ENCODE results near the gene CYTL1. TPM values are rescaled to one million over a fixed set of nuclear protein-coding genes. Genes with fewer than 3 reads are reported as not detected.

The CYTL1 gene
- total and polyA plus RNA-seq, 12 donors, result 0.48 to 5.7 (median 1.2) TPM; not detected in 1

DNA sequence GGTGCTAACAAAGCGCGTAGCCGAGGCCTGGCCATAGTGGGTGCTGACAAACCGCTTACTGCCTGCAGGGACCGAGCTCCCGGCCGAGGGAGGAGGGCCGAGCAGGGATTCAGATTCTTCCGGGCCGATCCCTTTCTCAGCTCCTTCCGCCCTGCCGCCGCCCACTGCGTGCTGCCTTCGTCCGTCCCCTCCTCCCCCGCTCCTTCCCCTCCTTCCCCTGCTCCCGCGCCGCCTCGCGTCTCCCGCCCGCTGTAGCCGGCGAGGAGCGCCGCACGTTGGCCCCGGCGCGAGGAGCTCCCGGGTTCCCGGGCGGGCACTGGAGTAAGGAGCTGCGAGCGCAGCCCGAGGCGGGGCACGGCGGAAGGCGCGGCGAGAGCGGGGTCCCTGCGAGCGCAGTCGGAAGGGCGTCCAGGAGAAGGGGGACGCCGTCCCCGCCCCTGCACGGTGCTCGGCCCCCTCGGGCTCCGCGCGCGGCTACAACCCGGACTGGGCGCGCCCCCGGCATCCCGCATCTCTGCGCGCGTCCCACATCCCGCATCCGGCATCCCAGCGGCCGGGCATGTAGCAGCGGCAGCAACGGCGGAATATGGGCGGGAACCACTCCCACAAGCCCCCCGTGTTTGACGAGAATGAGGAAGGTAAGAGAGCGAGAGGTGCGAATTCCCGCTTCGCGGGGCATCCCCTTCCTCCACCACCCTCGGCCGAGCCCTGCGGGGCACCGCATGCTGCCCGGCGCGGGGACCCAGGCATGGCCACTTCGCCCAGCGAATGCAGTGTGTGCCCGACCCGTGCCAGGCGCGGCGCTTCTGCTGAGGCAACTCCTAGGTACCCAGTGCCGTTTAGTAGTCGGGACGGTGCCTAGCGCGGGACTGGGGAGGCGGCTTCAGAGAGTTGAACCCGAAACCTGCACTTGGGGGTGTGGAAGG lies 32.3 kb upstream of the CYTL1 start, which contains the start of gene STK32B:
TSS of gene STK32B (plus strand) at position 203 of the 926 bp plus-strand sequence.
- no peaks in the 10 kb centered on the region for H3K36me3 ChIP-seq (replicated peaks in 1 of 2)
- peaks cover 14% of the 10 kb centered on the region for H3K27me3 ChIP-seq
- peak within 1 kb of the TSS in 3 of 4 donors; percentile 18 to 56 (median 19) for H3K4me3 ChIP-seq
- intact Hi-C loops (cut with DNase I), result no loop called here
- DNase-seq, result peak; percentile 32 to 62 (median 41)
- 0 to 2% (median 2%) methylated on average over 18 to 103 of the region's 103 CpGs for WGBS, 4 donors
- H3K9me3 ChIP-seq (replicated peaks in 1 of 3), result no peaks in the 10 kb centered on the region
- H3K4me1 ChIP-seq (replicated peaks in 1 of 2), result peaks cover 8 to 14% of the 10 kb centered on the region in 2 donors
- H3K27ac ChIP-seq, result no peak within 1 kb of the TSS
- TF ChIP-seq, protein P1, sequence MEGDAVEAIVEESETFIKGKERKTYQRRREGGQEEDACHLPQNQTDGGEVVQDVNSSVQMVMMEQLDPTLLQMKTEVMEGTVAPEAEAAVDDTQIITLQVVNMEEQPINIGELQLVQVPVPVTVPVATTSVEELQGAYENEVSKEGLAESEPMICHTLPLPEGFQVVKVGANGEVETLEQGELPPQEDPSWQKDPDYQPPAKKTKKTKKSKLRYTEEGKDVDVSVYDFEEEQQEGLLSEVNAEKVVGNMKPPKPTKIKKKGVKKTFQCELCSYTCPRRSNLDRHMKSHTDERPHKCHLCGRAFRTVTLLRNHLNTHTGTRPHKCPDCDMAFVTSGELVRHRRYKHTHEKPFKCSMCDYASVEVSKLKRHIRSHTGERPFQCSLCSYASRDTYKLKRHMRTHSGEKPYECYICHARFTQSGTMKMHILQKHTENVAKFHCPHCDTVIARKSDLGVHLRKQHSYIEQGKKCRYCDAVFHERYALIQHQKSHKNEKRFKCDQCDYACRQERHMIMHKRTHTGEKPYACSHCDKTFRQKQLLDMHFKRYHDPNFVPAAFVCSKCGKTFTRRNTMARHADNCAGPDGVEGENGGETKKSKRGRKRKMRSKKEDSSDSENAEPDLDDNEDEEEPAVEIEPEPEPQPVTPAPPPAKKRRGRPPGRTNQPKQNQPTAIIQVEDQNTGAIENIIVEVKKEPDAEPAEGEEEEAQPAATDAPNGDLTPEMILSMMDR (IDR thresholded peaks at IDR 0.05), result no peak
- TF ChIP-seq POLR2A (IDR thresholded peaks at IDR 0.05), result no peak

DNA sequence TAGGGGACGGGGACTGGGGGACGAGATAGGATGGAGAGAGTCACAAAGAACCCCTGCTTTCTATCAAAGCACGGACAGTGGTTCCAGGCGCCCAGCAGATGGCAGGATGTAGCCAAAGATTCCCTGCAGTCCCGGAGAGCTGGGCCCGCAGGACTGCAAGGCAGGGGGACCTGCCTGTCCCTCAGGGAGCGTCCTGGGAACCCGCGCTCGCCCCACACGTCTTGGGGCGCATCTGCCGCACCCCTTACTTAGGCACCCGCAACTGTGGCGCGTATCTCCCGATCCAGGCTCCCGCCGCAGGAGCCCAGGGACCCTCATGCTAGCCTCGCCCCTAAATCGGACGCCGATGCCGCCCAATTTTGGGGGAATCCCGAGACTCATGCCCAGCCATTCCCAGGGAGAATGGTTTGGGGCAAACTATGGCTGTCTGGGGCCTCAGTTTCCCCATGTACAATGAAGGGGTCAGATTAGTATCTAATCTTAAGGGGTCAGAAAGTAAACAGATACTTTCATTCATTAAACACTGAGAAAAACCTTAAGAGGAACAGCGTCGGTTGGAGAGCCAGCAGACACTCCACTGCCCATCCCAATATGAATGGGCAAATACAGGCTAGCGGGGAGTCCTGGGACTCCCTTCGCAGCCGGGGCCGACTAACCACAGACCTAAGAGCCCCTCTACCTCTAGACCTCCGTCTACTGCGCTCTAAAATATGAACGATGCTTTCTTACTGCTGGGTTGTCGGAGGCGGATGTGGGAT lies 31.4 kb upstream of the CYTL1 start:
- Histone ChIP-seq H3K4me3 (peak overlapping the region in 3 of 4 donors; percentile 18 to 56 (median 19)), H3K27ac (no peak overlapping the region), H3K27me3 (peaks cover 14% of the 10 kb centered on the region), H3K4me1 (replicated peaks in 1 of 2) (peaks cover 8 to 14% of the 10 kb centered on the region in 2 donors), H3K9me3 (replicated peaks in 1 of 3) (no peaks in the 10 kb centered on the region), H3K36me3 (replicated peaks in 1 of 2) (no peaks in the 10 kb centered on the region)
- DNase-seq, result peak; percentile 62 to 79 (median 68)
- TF ChIP-seq POLR2A (IDR thresholded peaks at IDR 0.05), result no peak
- TF ChIP-seq, protein P1 (IDR thresholded peaks at IDR 0.05), result peak; percentile 44 to 67 (median 60)
- 1 to 2% (median 1%) methylated on average over 15 to 36 of the region's 36 CpGs for WGBS, 4 donors
- intact Hi-C loops (cut with DNase I), result no loop called here

DNA sequence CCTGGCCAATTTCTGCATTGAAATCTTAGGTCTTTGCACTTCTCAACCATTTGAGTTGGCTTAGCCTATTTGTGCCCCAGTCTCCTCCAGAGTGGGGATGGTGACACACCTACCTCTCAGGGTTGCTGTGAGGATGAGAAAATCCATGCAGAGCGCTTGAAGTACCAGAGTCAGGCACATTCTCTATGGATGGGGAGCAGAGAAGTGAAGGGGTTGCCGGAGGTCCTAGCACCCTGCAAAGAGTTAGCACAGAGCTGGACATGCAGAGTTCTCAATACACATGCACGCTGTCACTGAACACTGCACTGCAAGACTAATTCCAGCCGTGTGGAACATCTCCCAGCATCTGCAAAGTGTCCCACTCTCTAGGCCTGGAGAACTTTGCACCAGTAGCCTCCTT lies 29.5 kb upstream of the CYTL1 start:
- no peaks in the 10 kb centered on the region for H3K36me3 ChIP-seq (replicated peaks in 1 of 2)
- H3K9me3 ChIP-seq (replicated peaks in 1 of 3), result no peaks in the 10 kb centered on the region
- TF ChIP-seq, protein P1 (IDR thresholded peaks at IDR 0.05), result no peak
- no peak for TF ChIP-seq POLR2A (IDR thresholded peaks at IDR 0.05)
- 80 to 88% (median 84%) methylated on average over 4 of the region's 4 CpGs for WGBS, 4 donors
- H3K4me3 ChIP-seq, result no peak overlapping the region
- H3K4me1 ChIP-seq (replicated peaks in 1 of 2), result peaks cover 8 to 14% of the 10 kb centered on the region in 2 donors
- no peak overlapping the region for H3K27ac ChIP-seq
- DNase-seq, result no peak
- intact Hi-C loops (cut with DNase I), result loop anchor here in 1 of 2 donors (10.0 kb wide), 1 partner anchor 766 kb away; no protein-coding TSS in a partner anchor
- H3K27me3 ChIP-seq, result peaks cover 14% of the 10 kb centered on the region

DNA sequence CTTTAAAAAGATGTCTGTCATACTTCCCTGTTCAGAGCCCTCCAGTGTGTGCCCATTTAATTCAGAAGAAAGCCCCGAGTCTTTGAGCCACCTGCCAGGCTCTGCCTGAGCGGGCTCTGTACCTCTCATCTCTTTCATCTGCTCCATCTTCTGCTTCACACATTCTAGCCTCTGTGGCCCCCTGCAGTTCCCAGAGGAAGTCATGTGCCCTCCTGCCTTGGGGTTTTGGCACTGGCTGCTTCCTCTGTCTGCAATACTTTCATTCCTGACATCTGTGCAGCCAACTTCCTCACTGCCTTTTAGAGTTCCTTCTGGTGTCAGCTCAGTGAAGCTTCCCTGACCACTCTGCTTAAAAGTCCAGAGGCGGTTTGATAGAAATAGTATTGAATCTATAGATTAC lies 25.8 kb upstream of the CYTL1 start:
- H3K4me3 ChIP-seq, result no peak overlapping the region
- TF ChIP-seq, protein P1 (IDR thresholded peaks at IDR 0.05), result no peak
- TF ChIP-seq POLR2A (IDR thresholded peaks at IDR 0.05), result no peak
- peak overlapping the region in 1 of 5 donors; percentile 40 for H3K27ac ChIP-seq
- no peaks in the 10 kb centered on the region for H3K36me3 ChIP-seq (replicated peaks in 1 of 2)
- WGBS, 4 donors, result 39 to 51% (median 46%) methylated on average over 3 of the region's 3 CpGs
- peaks cover 3% of the 10 kb centered on the region for H3K27me3 ChIP-seq
- no peaks in the 10 kb centered on the region for H3K4me1 ChIP-seq (replicated peaks in 1 of 2)
- H3K9me3 ChIP-seq (replicated peaks in 1 of 3), result no peaks in the 10 kb centered on the region
- peak; percentile 27 to 61 (median 34) for DNase-seq
- intact Hi-C loops (cut with DNase I), result loop anchor here in 1 of 2 donors (10.0 kb wide), 1 partner anchor 770 kb away; no protein-coding TSS in a partner anchor

Data from adrenal gland (tissue), 12 donors.